ENCODE measurements around the gene GPRIN1.

DNA sequence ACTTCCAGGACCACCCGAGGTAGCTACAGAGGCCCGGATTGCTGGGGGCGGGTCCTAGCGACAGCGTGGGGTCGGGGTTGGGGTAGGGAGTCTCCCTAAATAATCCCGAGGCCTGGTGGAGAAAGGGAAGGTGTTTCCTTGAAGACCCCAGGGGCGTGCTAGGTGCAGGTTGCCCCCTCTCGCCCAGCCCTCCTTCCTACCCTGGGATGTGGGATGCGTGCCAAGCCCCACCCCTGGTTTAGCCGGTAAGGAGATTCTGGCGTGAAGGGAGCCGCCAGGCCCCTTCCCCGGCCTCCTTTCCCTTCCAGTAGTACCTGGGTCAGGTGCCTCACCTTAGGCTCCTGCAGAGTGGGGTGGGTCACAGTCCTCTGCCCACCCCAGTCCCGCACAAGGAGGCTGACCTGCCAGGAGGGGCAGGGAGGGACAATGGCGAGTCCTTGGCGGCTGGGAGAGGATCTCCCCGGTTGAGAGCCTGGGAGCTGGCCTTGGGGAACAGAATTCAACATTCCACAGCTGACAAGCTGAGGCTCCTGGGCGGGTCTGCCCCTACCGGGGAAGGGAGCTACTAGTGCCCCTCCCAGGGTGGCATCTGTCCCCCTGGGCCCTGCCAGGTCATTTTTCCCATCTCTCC is 38.0 kb upstream of the GPRIN1 start:
- TF ChIP-seq, protein P1, sequence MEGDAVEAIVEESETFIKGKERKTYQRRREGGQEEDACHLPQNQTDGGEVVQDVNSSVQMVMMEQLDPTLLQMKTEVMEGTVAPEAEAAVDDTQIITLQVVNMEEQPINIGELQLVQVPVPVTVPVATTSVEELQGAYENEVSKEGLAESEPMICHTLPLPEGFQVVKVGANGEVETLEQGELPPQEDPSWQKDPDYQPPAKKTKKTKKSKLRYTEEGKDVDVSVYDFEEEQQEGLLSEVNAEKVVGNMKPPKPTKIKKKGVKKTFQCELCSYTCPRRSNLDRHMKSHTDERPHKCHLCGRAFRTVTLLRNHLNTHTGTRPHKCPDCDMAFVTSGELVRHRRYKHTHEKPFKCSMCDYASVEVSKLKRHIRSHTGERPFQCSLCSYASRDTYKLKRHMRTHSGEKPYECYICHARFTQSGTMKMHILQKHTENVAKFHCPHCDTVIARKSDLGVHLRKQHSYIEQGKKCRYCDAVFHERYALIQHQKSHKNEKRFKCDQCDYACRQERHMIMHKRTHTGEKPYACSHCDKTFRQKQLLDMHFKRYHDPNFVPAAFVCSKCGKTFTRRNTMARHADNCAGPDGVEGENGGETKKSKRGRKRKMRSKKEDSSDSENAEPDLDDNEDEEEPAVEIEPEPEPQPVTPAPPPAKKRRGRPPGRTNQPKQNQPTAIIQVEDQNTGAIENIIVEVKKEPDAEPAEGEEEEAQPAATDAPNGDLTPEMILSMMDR (IDR thresholded peaks at IDR 0.05) = no peak
- TF ChIP-seq POLR2A (IDR thresholded peaks at IDR 0.05) = no peak

All from breast epithelium (tissue), 3 donors.